HG02678 (cell line): Measurements from ENCODE around the gene IKZF4.
"Not testable (repeated sequence)": the region's sequence is repeated elsewhere in the genome, so short reads cannot be mapped to it uniquely, and the experiment has no call there.

Source experiments
- ATAC-seq: cut with Tn5 transposase; IDR thresholded peaks from one replicate; pipeline ENCODE4 v1.9.1; 2021; ENCODE audit warnings: mild to moderate bottlenecking, moderate library complexity; ENCODE audit not compliant: unreplicated experiment

Gene IKZF4

DNA sequence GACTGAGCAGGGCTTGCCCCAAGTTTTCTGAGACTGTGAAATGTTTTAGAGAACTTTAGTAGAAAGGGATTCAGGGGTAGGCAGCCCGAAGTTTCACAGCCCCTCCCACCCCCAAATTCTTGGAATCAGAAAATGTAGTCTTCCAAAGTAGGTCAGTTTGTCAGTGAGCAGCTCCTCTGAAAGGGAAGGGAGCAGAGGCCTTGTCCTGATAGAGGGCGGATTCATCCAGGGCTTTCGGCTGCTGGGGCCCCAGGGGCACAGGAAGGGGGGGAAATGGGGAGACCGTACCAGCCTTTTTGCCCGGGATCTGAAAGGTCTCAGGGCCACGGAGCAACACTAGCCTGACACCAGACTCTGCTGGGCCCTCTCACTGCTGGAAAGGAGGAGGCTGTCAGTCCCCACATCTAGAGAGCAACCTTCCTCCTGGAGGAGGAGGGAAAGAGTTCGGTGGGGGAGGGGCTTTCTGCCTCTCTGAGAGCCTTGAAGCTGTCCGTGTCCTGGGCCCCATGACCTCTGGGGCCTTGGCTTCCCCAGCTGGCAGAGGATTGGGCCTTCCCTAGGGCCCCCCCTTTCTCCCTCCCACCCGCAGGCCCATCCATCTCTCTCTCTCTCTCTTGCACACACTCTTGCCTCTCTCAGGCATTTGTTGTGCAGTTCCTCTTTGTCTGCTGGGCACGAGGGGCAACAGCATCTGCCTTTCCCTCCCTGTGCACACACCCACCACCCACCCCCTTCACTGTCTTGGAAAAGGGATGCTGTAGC is at the start of gene IKZF4:
TSS of gene IKZF4 (plus strand) at position 621 of the 762 bp plus-strand sequence. CDS start 451 bp downstream, outside the sequence.
- no peak for ATAC-seq

DNA sequence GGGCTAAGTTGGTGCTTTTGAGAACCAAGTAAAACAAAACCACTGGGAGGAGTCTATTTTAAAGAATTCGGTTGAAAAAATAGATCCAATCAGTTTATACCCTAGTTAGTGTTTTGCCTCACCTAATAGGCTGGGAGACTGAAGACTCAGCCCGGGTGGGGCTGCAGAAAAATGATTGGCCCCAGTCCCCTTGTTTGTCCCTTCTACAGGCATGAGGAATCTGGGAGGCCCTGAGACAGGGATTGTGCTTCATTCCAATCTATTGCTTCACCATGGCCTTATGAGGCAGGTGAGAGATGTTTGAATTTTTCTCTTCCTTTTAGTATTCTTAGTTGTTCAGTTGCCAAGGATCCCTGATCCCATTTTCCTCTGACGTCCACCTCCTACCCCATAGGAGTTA is 48.8 kb upstream of the IKZF4 start:
- ATAC-seq = no peak

DNA sequence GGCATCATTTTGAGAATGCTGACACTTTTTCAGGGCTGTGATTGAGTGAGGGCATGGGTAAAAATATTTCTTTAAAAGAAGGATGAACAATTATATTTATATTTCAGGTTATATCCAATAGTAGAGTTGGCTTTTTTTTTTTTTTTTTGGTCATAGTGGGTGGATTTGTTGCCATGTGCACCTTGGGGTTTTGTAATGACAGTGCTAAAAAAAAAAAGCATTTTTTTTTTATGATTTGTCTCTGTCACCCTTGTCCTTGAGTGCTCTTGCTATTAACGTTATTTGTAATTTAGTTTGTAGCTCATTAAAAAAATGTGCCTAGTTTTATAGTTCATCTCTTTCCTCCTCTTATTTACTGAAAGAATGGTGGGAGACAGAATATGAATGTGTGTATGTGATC is 48.4 kb upstream of the IKZF4 start:
- no peak for ATAC-seq

DNA sequence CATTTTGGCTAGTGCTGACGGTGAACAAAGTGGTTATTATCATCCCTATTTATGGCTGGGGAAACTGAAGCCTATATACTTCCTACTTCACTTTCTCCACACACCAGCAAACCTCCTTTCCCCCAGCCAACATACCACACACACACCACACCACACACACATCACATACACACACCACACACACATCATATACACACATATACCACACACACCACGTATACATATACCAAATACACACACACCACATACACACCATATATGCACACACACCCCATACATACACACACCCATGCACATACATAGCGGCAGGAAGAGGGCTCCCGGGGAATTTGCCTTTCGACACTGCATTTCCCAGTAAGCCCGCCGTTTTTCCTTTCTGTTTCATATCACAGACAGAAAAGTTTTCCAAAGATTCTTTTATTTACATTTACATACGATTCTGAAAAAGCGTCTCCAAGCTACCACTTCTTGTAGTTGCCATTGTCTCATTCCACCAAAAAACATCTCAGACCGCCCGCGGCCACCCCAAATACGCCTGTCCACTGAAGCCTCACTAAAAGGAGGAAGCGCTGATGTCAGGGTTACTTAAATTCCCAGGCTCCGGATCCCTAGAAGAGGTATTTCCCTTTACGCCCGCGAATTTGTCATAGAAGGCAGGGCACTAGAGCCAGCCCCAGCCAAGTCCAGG is 47.8 kb upstream of the IKZF4 start:
- no peak for ATAC-seq

DNA sequence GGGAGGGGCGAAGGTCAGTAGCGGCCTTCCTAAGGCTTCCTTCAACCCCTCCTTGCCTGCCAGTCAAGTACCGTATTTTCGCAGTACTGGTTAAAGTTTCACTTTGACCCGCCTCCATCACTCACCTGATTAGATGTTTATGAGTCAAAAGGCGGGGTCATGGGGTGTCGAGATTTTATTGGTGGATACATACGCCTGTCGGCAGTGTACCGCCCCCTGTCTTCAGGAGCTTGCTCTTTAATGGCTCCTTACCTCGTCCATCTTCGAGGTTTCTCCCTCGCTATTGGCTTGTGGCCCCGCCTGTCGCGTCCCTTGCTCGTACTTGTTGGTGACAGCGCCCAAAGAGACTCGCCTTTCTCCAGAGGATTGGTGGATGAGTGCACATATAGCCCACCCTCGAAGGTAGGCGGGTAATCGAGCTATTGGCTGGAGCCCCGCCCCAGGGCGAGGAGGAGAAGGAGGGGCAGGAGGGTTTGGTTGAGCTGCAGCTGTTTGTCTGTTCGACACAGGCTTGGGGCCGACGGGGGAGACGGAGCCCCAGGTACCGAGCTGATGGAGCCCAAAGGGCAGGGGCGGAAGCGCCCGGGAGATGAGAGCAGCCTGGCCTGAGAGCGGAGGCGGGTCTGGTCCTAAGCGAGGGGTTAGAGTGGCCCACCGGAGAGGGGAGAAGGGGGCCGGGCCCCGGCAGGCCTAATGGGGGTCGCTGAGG is 47.1 kb upstream of the IKZF4 start, which contains the start of gene RAB5B:
TSS of gene RAB5B (plus strand) at position 480 of the 709 bp plus-strand sequence. CDS start 12,883 bp downstream, outside the sequence.
- peak; percentile 91 for ATAC-seq

DNA sequence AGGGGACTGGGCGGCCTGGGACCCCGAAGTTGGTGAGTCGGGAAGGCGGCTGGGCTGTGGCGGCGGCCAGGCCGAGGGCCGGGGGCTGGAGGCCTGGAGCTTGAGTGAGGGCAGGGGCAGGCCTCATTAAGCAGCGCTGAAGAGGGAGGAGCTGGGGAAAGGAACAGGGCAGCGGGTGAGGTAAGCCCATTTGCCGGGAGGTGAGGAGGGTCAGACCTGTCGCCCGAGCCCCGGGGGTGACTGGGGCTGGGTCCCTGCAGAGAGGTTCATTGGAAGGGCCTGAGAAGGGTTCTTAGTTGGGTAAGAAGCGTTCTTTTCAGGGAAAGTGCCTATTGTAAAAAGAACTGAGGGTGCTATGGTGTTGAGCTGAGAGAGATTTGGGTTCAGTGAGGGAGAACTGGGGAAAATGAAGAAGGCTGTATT is 46.5 kb upstream of the IKZF4 start:
- ATAC-seq = peak; percentile 8

DNA sequence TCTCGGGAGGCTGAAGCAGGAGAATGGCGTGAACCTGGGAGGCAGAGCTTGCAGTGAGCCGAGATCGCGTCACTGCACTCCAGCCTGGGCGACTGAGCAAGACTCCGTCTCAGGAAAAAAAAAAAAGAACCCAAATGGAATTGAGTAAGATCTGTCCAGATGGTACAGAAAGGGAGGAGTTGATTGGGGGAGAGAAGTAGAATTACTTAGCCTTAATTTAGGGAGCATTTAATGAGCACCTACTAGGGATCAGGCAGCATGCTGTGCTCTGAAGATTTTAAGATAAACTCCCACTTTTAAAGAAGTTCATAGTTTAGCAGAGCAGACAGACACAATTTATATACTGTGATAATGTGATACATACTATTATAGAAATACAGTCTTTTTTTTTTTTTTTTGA is 42.5 kb upstream of the IKZF4 start:
- ATAC-seq = no peak

DNA sequence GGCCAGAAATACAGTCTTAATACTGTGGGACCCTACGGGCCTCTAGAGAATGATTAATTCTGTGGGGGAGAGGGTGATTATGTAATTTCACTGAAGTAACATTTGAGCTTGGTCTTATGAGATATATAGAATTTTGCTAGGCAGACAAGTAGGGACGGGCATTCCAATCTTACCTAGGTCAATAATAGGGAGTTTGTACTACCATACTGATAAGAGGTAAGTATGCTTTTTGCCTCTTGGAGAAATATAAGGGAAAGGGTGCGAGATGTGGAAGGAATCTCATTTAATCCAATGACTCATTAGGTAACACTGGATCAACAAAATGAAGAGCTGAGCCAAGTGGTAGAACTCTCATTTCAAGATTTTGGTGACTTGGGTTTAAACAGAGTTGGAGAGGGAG is 41.8 kb upstream of the IKZF4 start:
- ATAC-seq = no peak

DNA sequence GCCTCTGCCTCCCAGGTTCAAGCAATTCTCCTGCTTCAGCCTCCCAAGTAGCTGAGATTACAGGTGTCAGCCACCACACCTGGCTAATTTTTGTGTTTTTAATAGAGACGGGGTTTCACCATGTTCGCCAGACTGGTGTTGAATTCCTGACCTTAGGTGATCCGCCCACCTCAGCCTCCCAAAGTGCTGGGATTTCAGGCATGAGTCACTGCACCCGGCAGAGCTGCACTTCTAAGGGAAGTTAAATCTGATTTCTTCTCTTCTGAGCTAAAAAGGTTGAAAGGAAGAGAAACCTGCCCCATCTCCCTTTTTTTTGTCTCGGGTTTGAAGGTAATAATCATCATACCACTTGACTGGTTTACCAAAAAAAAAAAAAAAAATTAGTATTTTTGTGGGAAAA is 39.0 kb upstream of the IKZF4 start:
- not testable (repeated sequence) for ATAC-seq

DNA sequence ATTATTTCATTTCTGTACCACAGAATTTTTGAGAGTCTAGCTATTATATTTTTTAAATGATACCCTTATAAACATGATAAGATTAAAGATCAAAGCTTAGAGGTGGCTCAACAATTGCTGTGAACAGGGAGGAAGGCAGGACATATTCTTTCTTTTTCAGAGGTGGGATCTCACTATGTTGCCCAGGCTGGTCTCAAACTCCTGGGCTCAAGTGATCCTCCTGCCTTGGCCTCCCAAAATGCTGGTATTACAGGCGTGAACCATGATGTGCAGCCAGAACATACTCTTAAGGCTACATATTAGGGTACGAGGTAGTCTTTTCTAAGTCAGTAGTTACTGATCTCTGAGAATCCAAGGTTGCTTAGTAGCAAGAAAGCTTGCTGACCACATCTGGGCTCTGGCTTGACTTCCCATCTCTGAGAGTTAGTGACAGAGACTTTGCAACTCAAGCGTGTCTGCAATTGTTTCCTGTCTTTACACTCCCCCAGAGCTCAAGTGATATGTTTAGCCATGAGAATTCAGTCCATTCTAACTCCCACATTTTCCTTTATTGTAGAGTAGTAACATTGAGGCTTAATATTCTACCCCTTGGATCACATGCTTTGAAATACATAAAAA is 38.4 kb upstream of the IKZF4 start:
- peak; percentile 66 for ATAC-seq

DNA sequence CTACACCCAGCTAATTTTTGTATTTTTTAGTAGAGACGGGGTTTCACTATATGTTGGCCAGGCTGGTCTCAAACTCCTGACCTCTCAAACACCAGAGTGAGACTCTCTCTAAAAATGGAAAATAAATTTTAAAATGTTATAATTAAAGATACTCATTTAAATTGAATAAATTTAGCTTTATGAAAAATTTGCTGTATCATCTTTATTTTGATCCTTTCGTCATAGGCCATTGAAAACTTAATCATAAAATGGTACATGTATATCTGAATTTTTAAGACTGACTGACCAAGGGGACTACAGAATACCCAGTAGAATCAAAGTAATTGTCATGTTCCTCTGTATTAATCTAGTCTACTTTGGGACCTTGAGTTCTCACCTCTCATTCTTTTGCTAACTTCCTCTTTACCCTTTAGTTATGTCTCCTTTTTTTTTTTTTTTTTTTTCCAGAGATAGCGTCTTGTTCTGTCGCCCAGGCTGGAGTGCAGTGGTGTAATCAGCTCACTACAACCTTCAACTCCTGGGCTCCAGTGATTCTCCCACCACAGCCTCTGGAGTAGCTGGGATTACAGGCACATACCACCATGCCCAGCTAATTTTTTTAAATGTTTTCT is 37.5 kb upstream of the IKZF4 start:
- no peak for ATAC-seq

DNA sequence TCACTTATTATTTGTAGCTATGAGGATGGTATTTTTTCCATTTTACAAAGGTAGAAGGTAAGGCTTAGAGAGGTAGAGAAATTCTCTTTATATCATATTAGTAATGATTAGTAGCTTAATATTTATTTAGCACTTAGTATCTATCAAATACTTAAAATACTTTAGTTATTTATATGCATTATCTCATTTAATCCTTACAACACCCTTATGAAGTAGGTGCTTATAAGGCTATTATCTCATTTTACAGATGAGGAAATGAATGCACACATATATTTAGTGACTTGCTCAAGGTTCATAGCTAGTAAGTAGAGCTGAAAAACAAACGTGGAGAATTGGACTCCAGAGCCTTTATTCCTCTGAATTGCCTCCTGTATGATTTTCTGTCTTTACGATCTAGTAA is 36.0 kb upstream of the IKZF4 start:
- no peak for ATAC-seq

DNA sequence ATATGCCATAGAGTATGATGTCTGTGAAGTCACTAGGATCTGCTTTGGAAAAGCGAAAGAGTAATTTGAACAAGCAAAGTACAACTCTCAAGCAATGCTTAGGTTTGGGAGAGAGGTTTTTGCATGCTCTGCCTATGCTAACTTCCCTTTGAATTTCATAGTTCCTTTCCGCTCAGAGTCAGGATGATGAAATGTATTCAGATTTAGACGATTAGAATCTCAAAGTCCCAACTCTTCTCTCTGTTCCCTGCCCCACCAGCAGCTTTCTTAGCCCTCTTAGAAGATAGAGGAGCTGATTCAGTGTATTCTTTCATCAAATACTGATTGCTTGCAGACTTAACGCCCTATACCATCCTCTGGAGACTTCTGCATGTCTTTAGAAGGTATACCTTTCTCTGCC is 35.5 kb upstream of the IKZF4 start:
- no peak for ATAC-seq

DNA sequence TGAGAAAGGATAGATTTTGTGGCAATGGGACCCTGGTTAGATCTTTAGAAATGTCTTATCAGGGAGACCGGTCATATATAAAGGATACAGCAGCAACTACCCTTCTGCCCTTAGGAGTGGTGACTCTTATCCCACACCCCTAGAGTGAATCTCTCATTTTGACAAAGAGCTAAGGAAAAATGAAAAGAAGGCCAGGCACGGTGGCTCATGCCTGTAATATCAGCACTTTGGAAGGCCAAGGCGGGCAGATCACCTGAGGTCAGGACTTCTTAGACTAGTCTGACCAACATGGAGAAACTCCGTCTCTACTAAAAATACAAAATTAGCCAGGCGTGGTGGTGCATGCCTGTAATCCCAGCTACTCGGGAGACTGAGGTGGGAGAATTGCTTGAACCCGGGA is 34.9 kb upstream of the IKZF4 start:
- not testable (repeated sequence) for ATAC-seq

DNA sequence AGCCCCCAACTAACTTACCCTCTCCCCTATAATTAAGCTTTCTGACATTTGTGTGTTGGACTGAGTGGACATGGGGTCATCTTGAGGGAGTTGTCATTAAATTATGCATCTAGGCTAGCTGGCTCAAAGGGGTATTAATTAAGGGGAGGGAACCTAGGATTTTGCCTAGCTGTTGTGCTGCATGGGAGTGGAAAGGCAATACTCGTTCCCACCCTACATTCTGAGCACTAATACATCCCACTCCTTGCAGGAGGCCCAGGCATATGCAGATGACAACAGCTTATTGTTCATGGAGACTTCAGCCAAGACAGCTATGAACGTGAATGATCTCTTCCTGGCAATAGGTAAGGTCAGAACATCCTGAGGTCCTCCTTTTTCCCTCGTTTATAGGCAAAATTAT is 29.7 kb upstream of the IKZF4 start:
- no peak for ATAC-seq

DNA sequence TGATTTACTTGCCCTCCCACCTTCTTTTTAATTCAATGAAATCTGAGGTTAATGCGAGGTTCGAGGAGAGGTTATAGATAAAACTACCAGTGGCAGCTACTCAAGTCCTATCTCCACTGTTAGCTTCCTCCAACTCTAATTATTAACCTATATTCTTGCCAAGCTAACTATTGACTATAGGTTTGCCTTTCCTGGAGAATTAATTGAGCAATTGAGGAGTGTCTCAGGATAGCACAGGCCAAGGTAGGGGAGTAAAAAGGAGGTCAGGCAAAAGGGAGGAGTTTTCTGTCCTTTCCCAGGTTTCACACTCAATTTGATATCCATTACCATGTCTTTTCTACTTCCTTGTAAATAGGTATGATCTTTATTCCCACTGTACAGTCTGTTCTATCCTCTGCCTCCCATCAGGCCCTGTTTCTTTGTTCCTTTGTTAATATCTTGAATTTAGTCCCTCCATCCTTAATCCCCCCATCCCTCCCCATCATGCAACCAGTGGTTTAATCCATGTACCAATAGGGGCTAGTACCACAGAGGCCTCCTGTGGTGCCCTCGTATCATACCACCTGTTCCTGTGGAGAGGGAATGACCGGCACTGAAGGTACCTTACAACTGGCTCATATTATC is 27.5 kb upstream of the IKZF4 start:
- no peak for ATAC-seq

DNA sequence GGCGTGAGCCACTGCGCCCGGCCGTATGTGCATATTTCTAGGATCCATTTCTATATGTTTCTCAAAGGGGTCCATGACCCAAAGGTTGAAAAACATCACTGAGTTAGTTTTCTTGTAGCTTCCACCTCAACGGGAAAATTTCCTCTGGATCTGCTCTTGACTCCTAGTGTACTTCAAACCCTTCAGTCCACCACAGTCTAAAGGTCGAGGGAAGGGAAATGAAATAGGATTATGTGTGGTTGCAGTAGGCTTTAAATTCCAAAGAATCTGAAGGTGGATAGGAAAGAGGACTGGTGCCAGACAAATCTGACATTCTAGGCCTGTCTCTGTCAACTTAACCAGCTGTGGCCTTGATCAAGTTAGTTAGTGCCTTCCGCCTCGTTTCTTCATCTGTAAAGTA is 25.5 kb upstream of the IKZF4 start:
- no peak for ATAC-seq

DNA sequence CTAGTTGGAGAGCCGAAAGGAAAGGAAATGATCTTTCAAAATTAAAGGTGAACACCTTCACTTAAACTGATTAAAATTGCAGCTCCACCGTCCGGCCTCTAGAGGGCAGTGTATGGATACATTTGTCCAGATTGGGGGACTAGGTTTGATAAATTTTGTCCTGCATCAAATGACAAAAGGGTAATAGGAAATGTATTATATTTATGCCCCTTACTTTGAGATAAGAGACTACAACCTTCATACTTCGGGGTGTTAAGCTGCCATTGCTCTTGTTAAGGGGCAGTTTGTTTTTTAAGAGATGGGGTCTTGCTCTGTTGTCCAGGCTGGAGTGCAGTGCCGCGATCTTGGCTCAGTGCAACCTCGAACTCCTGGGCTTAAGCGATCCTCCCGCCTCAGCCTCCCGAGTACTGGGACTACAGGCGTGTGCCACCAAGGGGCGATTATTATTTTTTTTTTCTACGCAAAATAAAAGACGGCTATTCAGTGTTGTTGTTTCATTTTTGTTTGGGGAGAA is 24.6 kb upstream of the IKZF4 start:
- ATAC-seq = no peak

DNA sequence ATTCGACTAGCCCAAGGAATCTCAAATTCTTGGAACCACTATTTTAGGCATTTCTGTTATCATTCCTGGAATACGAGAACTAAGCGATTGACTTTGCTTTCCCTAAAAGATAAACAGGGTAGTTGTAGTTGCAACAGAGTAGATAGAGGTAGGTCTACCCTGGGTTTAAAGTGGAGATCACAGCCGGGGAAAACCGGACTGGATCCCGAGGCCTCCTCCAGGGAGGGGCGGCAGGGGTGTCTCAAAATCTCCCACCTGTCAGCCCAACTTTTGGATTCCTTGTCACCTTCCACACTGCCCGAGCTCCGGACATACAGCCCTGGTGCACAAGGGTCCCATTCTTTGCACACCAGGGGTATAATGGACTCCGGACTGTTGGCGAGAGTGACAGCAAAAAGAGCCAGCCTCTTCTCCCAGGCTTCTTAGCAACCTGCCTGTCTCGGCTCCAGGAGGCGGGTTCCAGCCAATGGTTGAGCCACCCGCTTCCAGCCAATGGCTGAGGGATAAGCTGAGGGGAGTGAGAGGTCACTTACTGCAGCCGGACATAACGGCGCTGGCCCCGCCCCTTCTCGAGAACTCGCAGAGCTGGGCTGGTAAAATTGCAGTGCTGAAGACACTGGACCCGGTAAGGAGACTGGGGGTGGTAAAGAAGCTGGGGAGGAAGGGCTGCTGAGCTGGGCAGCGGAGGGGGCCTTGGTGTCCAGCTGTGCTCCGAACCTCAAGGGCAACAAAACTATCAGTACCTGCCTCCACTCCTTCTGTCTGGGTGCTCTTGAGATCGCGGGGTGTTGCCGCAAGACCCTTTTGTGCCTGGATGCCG is 23.9 kb upstream of the IKZF4 start, which contains the start of gene SUOX:
TSS of gene SUOX (plus strand) at position 562 of the 820 bp plus-strand sequence. CDS start 4,946 bp downstream, outside the sequence.
- peak; percentile 100 for ATAC-seq
